Measurements from ENCODE around the gene SORCS1.

SORCS1 gene

DNA sequence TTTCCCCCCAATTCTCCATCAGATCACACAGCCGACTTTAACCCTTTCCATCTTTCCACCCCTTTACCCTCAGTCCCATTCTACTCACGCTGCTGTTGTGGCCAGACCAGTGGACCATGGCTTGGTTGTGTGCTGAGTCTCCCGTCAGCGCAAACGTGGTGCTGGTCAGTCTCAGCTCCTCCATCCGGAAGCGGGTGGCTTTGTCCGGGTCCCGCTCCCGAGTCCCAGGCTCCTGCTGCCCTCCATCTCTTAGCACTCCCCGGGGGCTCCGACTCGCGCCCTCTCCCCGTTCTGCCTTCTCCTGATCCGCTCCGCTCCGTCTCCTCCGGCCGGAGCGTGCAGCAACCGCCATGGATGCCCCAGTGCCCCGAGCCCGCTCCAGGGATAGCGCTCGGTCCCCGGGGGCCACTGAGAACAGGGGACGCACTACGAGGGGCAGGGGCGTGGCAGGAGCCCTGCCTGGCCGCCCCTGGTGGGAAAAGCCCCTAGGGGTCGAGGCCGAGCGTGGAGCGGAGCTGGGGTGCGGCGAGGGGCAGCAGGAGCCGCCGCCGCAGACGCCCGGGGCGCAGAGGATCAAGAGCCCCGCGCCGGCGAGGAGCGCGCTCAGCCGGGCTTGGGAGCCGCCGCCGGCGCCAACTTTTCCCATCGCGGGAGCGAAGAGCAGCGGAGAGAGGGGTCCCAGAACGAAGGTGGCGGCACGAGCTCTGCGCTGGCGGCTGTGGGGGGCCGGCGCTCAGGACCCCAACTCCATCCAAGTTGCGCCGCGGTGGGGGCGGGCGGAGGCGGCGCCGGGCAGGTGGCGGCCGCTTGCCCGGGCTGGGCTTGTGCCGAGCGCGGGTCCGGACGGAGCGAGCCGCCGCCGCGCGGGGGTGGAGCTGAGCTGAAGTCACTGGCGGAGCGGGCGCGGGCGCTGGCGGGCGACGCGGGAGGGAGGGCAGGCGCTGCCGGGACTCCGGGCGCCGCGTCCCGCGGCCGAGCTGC, at the start of gene SORCS1:
TSS of gene SORCS1 (minus strand) at position 826 of the 981 bp plus-strand sequence.
- DNase-seq: no peak

- DNase-seq: no peak
Measured at GRCh38 chr10:107214261-107214660, 49.8 kb upstream of the SORCS1 start.

DNA sequence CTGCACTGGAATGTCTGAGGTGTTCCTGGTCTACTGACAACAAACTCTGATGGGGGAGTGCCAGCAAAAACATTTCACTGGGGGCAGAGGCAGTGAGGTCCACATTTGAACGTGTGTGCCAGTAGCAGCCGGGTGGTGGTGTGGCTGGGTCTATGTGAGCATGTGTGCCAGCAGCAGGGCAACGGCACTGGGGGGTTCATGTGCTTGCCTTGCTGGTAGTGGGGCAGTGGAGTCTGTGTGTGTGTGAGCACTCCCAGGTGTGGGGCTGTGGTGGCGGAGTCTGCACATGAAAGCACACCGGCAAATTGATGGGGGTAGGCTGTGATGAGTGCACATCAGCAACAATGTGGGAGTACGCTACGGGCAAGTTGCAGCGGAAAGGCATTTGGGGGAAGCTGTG, 49.4 kb upstream of the SORCS1 start:
- DNase-seq: no peak

GRCh38 chr10:107206833-107207232, 42.3 kb upstream of the SORCS1 start:
- DNase-seq: no peak

- DNase-seq: no peak
Measured at GRCh38 chr10:107169516-107169915, 5.0 kb upstream of the SORCS1 start.

DNA sequence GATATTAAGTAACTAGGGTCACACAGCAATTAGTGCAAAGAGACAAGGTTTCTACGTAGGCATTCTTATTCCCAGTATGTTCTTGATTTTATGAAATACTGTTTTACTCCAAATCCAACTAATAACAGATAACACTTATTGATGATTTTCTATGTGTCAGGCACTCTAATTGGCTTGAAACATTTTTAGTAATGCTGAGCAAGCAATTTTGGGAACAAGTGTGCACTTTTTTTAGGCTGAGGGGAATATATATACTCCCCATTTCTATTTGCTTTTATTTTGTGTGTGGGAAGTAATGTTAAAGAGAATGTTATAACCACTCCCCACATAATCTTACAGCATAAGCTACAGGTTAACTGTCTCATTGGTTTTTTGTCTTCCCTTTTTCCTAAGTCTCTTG, 4.2 kb upstream of the SORCS1 start:
- no peak for DNase-seq

DNA sequence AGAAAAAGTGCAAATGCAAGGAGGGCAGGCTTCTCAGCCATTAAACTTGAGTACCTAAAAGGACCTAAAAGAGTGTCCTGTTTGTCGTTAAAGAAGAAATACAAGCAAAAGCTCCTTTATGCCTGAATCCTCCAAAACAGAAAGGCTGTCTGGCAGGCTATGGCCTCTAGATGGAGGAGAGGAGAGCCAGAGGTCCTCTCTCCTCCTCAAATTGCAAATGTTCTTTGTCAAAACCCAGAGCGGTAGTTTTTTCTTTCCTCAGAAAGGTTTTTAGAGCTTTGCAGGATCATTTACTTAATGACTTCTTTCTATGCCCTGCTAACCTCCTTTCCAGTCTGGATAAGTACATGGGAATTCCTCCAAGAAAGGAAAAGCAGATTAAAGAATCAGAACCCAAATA, 1.9 kb upstream of the SORCS1 start:
- no peak for DNase-seq

GRCh38 chr10:107164992-107165391, 486 bp upstream of the SORCS1 start:
- no peak for DNase-seq

- DNase-seq: no peak
Measured at GRCh38 chr10:107163076-107163855, 1.2 kb downstream of the SORCS1 start.

GRCh38 chr10:107160866-107161265, 3.6 kb downstream of the SORCS1 start:
- no peak for DNase-seq

DNA sequence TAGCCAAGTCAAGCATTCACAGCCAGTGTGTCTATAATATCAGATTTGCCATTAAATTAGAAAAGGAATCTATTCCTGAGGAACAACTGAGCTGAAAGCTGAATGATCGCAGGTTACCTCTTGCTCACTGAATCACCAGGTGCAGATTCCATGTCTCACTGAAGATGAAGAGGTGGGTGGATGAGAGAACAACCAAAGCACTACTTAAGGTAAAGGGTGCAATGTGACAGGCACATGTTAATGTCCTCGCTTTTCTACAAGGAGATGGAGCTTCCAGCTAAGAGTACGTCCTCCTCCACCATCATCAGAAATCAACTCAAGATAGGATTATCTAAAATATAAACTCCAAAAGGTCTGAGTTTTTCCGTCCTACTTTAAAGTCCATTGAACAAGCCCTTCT, 4.6 kb downstream of the SORCS1 start:
- no peak for DNase-seq

DNA sequence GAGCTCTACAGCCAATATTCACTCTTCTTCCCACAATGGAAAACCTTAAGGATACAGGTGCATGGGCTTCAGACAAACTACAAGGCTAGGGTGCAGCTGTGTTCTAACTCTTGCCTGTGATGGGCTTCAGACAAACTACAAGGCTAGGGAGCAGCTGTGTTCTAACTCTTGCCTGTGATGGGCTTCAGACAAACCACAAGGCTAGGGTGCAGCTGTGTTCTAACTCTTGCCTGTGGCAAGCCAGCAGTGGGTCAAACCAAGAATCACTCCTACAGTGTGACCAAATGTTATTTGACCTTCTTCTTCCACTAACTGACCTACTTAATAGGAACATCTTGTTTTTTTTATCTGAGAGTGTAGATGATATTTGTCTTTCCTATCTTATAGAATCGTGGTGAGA, 7.4 kb downstream of the SORCS1 start:
- no peak for DNase-seq

DNA sequence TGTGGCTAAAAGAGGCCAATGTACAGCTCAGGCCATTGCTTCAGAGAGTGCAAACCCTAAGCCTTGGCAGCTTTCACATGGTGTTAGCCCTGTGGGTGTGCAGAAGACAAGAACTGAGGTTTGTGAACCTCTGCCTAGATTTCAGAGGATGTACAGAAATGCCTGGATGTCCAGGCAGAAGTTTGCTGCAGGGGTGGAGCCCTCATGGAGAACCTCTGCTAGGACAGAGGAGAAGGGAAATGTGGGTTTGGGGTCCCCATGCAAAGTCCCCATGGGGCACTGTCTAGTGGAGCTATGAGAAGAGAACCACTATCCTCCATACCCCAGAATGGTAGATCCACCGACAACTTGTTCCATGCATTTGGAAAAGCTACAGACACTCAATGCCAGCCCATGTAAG, 12.4 kb downstream of the SORCS1 start:
- DNase-seq: no peak

- DNase-seq: no peak
Measured at GRCh38 chr10:107148906-107149305, 15.6 kb downstream of the SORCS1 start.

DNA sequence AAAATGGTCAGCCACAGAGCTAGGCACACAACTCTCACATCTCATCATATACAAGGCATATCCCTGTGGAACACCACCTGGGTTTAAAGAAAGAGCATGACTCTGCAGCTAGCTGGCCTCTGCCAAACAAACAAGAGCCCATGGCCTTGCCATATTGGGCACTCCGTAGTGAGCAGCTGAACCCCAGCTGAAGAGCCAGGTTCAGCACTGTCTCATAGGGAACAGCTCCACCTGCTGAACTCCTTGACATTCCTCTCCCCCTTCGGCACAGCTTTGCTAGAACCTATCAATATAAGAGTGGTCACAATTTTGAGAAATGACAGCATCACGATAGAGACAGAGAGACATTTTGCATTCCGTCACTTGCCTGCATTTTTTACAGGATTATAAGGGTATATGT, 20.0 kb downstream of the SORCS1 start:
- no peak for DNase-seq

DNA sequence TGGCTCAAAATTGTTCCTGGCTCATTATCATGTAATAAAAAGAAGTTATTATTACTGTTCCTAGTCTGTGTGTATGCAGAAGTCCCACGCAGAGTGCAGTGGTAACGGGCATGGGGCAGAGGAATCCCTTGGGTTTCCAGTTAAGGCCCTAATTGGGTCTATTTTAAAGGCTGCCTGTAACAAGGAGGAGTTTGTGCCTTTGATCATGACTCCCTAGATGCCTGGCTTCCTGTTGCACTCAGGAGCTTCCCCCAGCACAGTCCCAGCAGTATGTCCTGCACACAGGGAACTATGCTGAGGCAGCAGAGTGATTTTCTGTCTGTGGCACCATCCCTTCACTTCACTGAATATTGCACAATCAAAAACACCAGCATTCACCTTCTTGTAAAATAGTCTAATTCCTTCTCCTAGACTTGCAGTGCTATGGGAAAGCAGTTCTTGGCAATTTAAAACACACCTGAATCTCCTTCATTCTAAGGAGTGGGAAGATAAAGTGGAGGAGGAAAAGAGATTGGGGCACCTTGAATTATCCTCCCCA, 22.9 kb downstream of the SORCS1 start:
- DNase-seq: no peak

DNA sequence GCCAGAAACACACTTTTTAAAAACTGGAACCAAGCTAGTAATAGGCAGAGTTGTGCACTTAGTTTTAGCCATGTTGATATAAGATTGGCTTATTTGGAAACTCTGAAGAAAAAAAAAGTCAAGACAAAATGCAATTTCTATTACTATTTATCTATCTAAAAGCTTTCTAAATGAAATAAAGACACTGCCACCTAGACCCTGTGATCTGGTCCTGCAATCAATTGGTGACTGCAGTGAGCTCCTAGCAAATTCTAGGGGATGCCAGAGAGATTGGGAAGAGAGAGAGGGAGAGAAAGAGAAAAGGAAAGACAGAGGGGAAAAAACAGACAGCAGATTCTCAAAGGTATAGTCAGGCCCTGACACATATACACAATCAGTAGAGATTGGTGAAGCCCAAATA, 25.3 kb downstream of the SORCS1 start:
- no peak for DNase-seq

DNA sequence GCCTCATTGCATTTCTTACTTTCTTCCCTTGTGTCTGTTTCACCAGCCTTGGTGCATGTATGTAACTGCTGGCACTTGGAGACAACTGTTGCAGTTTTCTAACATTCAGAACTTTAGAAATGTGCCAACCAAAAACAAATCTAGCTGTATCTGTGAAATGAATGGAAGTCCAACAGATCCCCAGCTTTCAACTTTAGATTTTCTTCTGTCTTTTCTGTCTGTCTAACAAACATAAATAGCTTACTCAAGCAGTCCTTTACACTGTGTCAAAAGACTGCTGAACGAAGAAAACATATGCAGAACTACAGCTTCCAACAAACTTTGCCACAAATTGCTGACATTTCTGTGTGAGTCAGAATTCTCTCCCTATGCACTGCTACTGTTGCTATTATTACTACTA, 30.9 kb downstream of the SORCS1 start:
- no peak for DNase-seq

GRCh38 chr10:107129000-107129399, 35.5 kb downstream of the SORCS1 start:
- DNase-seq: no peak

DNA sequence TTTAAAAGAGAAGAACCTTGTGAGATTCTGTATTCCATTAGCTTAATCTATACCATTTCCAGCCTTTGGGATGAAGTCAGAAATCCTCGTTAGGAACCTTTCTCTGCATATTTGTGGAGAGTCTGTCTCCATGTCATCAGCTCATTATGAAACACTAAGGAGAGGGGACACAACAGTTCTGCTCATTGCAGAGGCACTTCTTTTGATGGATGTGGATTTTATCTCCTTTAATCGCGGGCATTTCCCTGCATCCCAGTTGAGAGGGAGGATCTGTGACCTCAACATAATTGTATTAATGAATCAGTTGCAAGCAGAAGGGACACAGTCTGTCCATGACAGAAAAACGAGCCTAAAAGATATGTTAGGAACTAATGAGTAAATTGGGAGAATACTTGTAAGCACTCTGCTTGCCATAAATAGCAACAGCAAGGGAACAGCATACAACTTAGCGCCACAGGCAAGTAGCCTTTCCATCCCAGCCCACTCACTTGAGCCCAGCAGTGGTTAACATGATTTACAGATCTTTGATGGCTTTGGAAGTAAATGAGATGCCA, 37.9 kb downstream of the SORCS1 start:
- DNase-seq: no peak

DNA sequence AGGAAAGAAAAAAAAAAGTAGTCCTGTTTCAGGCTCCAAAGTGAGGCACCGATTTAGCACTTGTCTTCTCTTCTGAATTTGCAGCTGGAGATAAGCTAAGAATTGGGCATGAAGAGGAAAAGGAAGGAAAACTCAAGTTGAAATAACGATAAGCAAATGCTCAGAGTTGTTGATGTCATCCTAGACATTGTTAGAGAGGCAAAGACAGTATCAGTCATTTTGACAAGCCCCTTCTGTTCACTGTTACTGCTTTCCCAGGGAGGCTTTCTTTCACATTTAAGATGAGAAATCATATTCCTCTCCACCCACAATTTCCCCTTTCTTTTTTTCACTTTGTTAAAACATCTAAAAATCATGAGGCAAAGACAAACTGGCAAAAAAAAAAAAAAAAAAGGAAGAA, 41.8 kb downstream of the SORCS1 start:
- no peak for DNase-seq

DNA sequence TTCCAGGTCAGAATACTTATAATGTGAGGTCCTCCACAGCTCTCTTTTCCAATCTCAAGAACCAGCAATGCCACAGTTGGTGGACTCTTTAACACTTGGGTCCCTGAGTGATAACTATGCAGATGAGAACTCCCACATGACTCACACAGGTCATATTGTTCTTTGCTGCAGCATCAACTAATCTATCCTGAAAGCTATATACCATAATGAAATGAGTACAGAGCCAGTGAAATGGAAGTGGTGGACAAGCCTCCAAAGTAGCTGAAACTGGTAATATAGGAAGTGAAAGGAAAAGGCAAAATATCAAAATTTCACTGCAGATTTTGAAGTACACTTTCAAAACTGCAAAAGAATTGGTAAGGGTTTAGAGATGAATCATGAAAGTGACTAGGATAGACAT, 45.6 kb downstream of the SORCS1 start:
- DNase-seq: no peak

DNA sequence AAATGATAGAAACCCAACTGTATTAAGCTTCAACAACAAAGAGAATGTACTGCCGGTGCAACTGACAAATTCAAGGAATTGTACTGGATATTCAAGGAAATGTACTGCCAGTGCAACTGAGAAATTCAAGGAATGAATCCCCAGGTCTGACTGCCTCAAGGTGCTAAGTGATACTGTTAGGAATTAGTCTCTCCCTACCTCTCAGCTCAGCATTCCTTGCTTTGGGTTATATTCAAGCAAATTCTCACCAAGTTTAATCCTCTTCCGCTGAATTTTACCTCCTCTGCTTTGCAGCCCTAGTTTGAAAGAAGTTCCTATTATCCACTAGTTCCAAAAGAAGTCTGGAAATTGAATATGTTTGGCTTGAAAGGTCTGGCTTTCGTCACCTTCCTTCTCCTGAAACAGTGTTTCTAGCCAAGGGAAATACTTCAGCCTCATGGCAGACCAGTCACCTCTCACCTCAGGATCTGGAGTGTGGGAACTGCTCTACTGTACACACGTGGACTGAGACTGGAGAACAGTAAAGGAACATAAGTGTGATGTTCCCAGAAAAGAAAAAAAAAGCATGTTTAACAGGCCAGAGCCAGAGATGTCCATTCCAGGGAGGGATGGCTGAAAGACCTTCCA, 60.4 kb downstream of the SORCS1 start:
- DNase-seq: no peak

All from stimulated activated CD4-positive, alpha-beta T cell treated with anti-CD3 and anti-CD28 coated beads, Interleukin-15, amount 100 ng/mL, for 24 hours (primary cell).